Measurements from ENCODE around the gene NUDT4.

- TF ChIP-seq, protein P1, sequence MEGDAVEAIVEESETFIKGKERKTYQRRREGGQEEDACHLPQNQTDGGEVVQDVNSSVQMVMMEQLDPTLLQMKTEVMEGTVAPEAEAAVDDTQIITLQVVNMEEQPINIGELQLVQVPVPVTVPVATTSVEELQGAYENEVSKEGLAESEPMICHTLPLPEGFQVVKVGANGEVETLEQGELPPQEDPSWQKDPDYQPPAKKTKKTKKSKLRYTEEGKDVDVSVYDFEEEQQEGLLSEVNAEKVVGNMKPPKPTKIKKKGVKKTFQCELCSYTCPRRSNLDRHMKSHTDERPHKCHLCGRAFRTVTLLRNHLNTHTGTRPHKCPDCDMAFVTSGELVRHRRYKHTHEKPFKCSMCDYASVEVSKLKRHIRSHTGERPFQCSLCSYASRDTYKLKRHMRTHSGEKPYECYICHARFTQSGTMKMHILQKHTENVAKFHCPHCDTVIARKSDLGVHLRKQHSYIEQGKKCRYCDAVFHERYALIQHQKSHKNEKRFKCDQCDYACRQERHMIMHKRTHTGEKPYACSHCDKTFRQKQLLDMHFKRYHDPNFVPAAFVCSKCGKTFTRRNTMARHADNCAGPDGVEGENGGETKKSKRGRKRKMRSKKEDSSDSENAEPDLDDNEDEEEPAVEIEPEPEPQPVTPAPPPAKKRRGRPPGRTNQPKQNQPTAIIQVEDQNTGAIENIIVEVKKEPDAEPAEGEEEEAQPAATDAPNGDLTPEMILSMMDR (IDR thresholded peaks at IDR 0.05; ENCODE audit: extremely low read depth in 1 of 2, insufficient read depth in 1 of 2, low read depth in 1 of 2, low read length in 2 of 2): no peak
- TF ChIP-seq EZH2 (IDR thresholded peaks at IDR 0.05; ENCODE audit: borderline replicate concordance, low read depth, low read length, severe bottlenecking) (no peak), POLR2AphosphoS5 (IDR thresholded peaks at IDR 0.05; ENCODE audit: insufficient read depth, low read depth, low read length) (no peak), POLR2A (IDR thresholded peaks at IDR 0.05; ENCODE audit: low read depth, low read length) (no peak), GATA2 (IDR thresholded peaks at IDR 0.05; ENCODE audit: insufficient read depth, insufficient read length, low read depth, low read length) (no peak), MYC (IDR thresholded peaks at IDR 0.05; ENCODE audit: low read depth, low read length) (no peak), JUN (IDR thresholded peaks at IDR 0.05; ENCODE audit: borderline replicate concordance, insufficient read depth, insufficient read length, low read depth) (no peak)
- TF ChIP-seq, protein P2, sequence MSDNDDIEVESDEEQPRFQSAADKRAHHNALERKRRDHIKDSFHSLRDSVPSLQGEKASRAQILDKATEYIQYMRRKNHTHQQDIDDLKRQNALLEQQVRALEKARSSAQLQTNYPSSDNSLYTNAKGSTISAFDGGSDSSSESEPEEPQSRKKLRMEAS (IDR thresholded peaks at IDR 0.05; ENCODE audit: insufficient read depth, insufficient read length): no peak
Observed at GRCh38 chr12:93375906-93376305, 1.8 kb upstream of the NUDT4 start.
